Hepatocyte (in vitro differentiated cells): Measurements from ENCODE around the gene RUNDC3A. TPM values are rescaled to one million over a fixed set of nuclear protein-coding genes. Genes with fewer than 3 reads are reported as not detected.

Experiments
- DNase-seq: peaks from one replicate; pipeline ENCODE4 v3.0.0-alpha.2; 2016; ENCODE audit warnings: low spot score
- H2AFZ ChIP-seq: fragments of 200-600 bp; sonication (generic); 2 replicates; pipeline ENCODE4 v1.6.0; 2016; ENCODE audit warnings: antibody characterized with exemption, mild to moderate bottlenecking
- H3K27ac ChIP-seq: fragments of 200-600 bp; sonication (generic); 2 replicates; pipeline ENCODE4 v1.5.1; 2016; ENCODE audit warnings: mild to moderate bottlenecking
- H3K27me3 ChIP-seq: fragments of 200-600 bp; sonication (generic); 2 replicates; pipeline ENCODE4 v1.6.1; 2016
- H3K36me3 ChIP-seq: fragments of 200-600 bp; sonication (generic); replicated peaks from 2 replicates; pipeline ENCODE4 v1.5.1; 2016; ENCODE audit warnings: low read depth; ENCODE audit not compliant: insufficient read depth
- H3K4me1 ChIP-seq: fragments of 200-600 bp; sonication (generic); 2 replicates; pipeline ENCODE4 v1.5.1; 2016; ENCODE audit warnings: mild to moderate bottlenecking, moderate library complexity; ENCODE audit not compliant: insufficient read depth
- H3K4me2 ChIP-seq: fragments of 200-600 bp; sonication (generic); 2 replicates; pipeline ENCODE4 v1.6.0; 2016
- H3K4me3 ChIP-seq: fragments of 200-600 bp; sonication (generic); 2 replicates; pipeline ENCODE4 v1.5.1; 2016; ENCODE audit warnings: mild to moderate bottlenecking
- H3K79me2 ChIP-seq: fragments of 200-600 bp; sonication (generic); 2 replicates; pipeline ENCODE4 v1.6.0; 2017; ENCODE audit warnings: mild to moderate bottlenecking
- H3K9me2 ChIP-seq: fragments of 200-600 bp; sonication (generic); replicated peaks from 2 replicates; pipeline ENCODE4 v1.6.0; 2017; ENCODE audit warnings: mild to moderate bottlenecking; ENCODE audit not compliant: insufficient read depth
- H3K9me3 ChIP-seq: fragments of 200-600 bp; sonication (generic); 2 replicates; pipeline ENCODE4 v1.5.1; 2016; ENCODE audit warnings: low read depth, mild to moderate bottlenecking
- H4K20me1 ChIP-seq: fragments of 200-600 bp; sonication (generic); 2 replicates; pipeline ENCODE4 v1.6.0; 2016; ENCODE audit warnings: mild to moderate bottlenecking; ENCODE audit not compliant: insufficient read depth, poor library complexity, severe bottlenecking
- EZH2 ChIP-seq: fragments of 200-600 bp; sonication (generic); IDR thresholded peaks from 2 replicates; pipeline ENCODE4 v1.6.1; 2016; ENCODE audit warnings: antibody characterized with exemption, mild to moderate bottlenecking, borderline replicate concordance
- EZH2phosphoT487 ChIP-seq: fragments of 200-600 bp; sonication (generic); IDR thresholded peaks from one replicate; pipeline ENCODE4 v1.6.1; 2018; ENCODE audit warnings: antibody characterized with exemption, mild to moderate bottlenecking, low read depth, moderate library complexity; ENCODE audit not compliant: unreplicated experiment, severe bottlenecking
- WGBS: methylation state at CpG from one replicate; pipeline ENCODE4 v1.1.6; 2016; ENCODE audit warnings: low lambda C conversion rate; ENCODE audit errors: missing lambda C conversion rate; 5-methylcytosine and 5-hydroxymethylcytosine counted together
- polyA plus RNA-seq: library from polyadenylated mRNA; unstranded; fragments of >200 nt; fragmentation: Nextera tagmentation; extraction: Ambion mirVana; gene quantifications from 2 replicates; pipeline ENCODE4 v1.2.1, GENCODE V29; 2016
- total RNA-seq: library from RNA; depleted of rRNA; stranded (reverse); fragments of >200 nt; gene quantifications from 2 replicates; pipeline ENCODE4 v1.2.3, GENCODE V29; 2014
- TF ChIP-seq, protein P1 (sequence below): fragments of 200-600 bp; sonication (generic); IDR thresholded peaks from 2 replicates; pipeline ENCODE4 v1.5.1; 2016; ENCODE audit warnings: antibody characterized with exemption, mild to moderate bottlenecking; ENCODE audit not compliant: poor library complexity

The RUNDC3A gene
- total RNA-seq (2.0 and 2.1 TPM in 2 replicates), polyA plus RNA-seq (0.40 and 2.3 TPM in 2 replicates)

DNA sequence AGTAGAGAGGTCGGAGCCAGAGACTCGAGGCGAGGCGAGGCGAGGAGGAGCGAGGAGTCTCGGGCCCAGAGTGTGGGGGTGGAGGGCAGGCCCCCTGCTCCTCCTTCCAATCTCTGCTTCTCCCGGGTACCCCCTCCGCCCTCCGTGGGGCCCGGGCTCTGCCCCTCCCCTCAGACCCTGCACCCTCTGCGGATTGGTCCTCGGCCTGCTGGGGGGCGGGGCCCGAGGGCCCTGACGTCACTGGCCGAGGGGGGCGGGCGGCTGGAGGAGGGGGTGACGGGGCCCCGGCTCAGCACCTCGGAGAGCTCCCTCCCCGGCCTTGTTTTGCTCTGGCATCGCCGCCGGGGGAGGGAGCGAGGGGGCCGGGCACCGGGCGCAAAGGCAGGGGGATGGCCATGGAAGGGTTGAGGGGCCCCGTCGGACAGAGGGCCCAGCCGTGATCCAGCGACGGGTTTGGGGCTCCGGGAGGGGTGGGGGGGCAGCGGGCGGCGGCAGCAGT, at the start of gene RUNDC3A:
Gene RUNDC3A, plus strand, starts transcription at position 282 of the 499 bp plus-strand sequence. CDS start 232 bp downstream, outside the sequence.
- Histone ChIP-seq H3K9me3 (no peaks in the 10 kb centered on the region), H4K20me1 (no peaks in the 10 kb centered on the region), H3K4me1 (peaks cover 9% of the 10 kb centered on the region), H3K27me3 (peaks cover 20% of the 10 kb centered on the region), H3K27ac (peak within 1 kb of the TSS; percentile 2), H3K36me3 (no peaks in the 10 kb centered on the region), H3K4me3 (peak within 1 kb of the TSS; percentile 14), H3K9me2 (no peaks in the 10 kb centered on the region), H3K4me2 (peak within 1 kb of the TSS; percentile 89), H2AFZ (no peak within 1 kb of the TSS), H3K79me2 (no peaks in the 10 kb centered on the region)
- TF ChIP-seq, protein P1, sequence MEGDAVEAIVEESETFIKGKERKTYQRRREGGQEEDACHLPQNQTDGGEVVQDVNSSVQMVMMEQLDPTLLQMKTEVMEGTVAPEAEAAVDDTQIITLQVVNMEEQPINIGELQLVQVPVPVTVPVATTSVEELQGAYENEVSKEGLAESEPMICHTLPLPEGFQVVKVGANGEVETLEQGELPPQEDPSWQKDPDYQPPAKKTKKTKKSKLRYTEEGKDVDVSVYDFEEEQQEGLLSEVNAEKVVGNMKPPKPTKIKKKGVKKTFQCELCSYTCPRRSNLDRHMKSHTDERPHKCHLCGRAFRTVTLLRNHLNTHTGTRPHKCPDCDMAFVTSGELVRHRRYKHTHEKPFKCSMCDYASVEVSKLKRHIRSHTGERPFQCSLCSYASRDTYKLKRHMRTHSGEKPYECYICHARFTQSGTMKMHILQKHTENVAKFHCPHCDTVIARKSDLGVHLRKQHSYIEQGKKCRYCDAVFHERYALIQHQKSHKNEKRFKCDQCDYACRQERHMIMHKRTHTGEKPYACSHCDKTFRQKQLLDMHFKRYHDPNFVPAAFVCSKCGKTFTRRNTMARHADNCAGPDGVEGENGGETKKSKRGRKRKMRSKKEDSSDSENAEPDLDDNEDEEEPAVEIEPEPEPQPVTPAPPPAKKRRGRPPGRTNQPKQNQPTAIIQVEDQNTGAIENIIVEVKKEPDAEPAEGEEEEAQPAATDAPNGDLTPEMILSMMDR, result no peak
- TF ChIP-seq EZH2phosphoT487 (no peak), EZH2 (no peak)
- peak; percentile 95 for DNase-seq
- 2% methylated on average over 12 of the region's 39 CpGs for WGBS

DNA sequence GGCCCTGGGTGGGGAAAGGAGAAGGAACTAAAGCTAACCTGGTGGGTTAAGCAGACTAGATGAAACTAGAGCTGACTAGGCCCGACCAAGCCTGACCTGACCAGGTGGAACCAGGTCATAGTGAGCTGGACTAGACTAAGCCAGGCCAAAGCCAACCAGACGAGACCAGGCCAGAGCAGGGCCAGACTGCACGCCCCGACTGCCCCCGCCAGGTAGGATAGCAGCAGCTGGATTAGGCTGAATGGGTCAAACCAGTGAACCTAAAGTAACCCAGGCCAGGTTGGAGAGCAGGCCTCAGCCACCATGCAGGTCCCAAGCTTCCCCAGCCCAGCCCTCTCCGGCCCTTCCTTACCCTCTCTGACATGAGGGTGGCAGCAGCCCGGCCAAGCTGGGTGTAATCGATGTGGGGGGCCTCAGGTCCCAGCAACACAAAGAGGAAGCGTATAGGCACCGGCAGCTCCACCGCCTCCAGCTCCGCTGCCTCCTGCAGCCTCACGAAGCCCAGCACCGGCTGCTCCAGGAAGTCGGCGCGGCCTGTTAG, 49.5 kb upstream of the RUNDC3A start:
- H3K9me2 ChIP-seq, result no peaks in the 10 kb centered on the region
- H4K20me1 ChIP-seq, result no peaks in the 10 kb centered on the region
- DNase-seq, result no peak
- H3K27ac ChIP-seq, result no peak overlapping the region
- no peaks in the 10 kb centered on the region for H3K27me3 ChIP-seq
- no peak overlapping the region for H3K4me2 ChIP-seq
- H3K9me3 ChIP-seq, result no peaks in the 10 kb centered on the region
- no peaks in the 10 kb centered on the region for H3K36me3 ChIP-seq
- no peak overlapping the region for H3K4me3 ChIP-seq
- H3K4me1 ChIP-seq, result no peaks in the 10 kb centered on the region
- TF ChIP-seq, protein P1, result no peak
- TF ChIP-seq EZH2phosphoT487, result no peak
- no peak for TF ChIP-seq EZH2
- no peak overlapping the region for H2AFZ ChIP-seq
- 89% methylated on average over 17 of the region's 17 CpGs for WGBS
- no peaks in the 10 kb centered on the region for H3K79me2 ChIP-seq

DNA sequence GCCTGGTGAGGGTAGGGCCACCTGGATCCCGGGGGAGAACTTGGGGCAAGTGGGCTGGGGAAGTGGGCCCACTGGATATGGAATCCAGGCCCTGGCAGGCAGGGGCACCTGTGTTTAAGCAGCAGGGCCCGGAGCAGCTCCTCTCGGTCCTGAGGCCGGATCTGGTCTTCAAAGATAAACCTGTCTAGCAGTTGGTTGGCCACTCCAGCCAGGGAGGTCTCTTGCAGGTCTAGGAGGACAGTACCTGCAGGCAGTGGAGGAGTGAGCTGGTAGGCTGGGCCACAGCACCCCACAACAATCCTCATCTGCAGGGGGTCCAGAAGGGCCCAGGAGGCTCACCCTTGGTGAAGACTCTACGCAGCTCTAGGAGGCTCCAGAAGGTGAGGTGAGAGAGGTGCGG, 48.1 kb upstream of the RUNDC3A start:
- WGBS, result 95% methylated on average over 6 of the region's 6 CpGs
- Histone ChIP-seq H3K27ac (no peak overlapping the region), H2AFZ (no peak overlapping the region), H3K36me3 (no peaks in the 10 kb centered on the region), H3K9me3 (no peaks in the 10 kb centered on the region), H3K27me3 (no peaks in the 10 kb centered on the region), H3K4me1 (no peaks in the 10 kb centered on the region), H3K4me3 (no peak overlapping the region), H4K20me1 (no peaks in the 10 kb centered on the region), H3K4me2 (no peak overlapping the region), H3K9me2 (no peaks in the 10 kb centered on the region), H3K79me2 (no peaks in the 10 kb centered on the region)
- TF ChIP-seq, protein P1, result no peak
- TF ChIP-seq EZH2phosphoT487 (no peak), EZH2 (no peak)
- no peak for DNase-seq
